Measurements from ENCODE around the gene MSLN.

DNA sequence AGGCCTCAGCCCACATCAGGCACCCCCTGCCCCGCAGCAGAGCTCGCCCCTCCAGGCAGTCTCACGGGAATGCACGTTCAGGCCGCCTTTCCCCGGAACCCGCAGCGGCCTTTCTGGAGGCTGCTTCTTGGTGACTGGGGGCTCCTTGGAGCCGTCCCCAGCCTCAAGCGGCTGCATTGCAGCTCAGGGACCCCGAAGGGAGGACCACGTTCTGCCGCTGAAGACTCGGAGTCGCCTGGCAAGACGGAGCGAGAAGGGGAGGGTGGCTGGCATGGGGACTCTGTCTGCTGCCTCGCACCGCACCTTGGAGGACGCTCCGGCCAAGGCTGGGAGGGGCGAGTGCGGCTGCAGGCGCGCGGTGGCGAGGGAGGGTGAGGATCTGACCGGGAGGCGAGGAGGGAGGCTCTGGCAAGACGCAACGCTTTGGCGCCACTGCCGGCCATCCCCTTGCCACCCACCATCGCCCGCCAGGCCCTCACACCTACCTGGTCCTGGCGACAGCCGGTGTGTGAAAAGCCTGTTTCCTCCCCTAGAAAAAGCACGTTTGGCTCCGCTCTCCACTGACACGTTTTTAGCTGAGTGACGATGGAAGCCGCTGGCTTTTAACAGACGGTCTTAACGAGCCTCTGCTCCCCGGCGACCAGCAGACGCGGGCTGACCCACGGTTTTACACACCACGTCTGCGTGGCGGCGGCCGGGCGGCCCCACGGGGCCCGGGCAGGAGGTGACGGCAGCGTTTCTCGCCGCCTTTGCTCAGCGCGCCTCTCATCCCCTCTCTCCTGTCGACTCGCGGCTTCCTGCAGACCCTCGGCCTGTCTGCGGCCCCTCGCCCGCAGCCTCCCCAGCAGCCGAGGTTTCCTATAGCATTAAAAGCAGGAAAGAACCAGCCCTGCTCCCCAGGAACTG, 56.7 kb downstream of the MSLN start:
- TF ChIP-seq NR3C1 (CRISPR knock-in tag; IDR thresholded peaks at IDR 0.05) (no peak), ZNF20 (CRISPR knock-in tag; IDR thresholded peaks at IDR 0.05) (no peak), EZH2 (conservative IDR thresholded peaks at IDR 0.05; ENCODE audit: low read depth, low read length) (no peak), MXI1 (IDR thresholded peaks at IDR 0.05; ENCODE audit: borderline replicate concordance, low read depth, low read length) (no peak), EP300 (IDR thresholded peaks at IDR 0.05; ENCODE audit: low read depth in 2 of 2, low read length in 2 of 2) (no peak), EP300 (CRISPR knock-in tag; IDR thresholded peaks at IDR 0.05; ENCODE audit: borderline replicate concordance) (no peak), SIN3A (IDR thresholded peaks at IDR 0.05; ENCODE audit: borderline replicate concordance, low read depth, low read length) (no peak)

Measured in HepG2 (cell line).